Activated T-cell treated with anti-CD3 and anti-CD28 coated beads, Interleukin-2, amount 50 U/mL, for 48 hours (primary cell): Measurements from ENCODE around the gene KCNJ12.
"Not testable (repeated sequence)": the region's sequence is repeated elsewhere in the genome, so short reads cannot be mapped to it uniquely, and the experiment has no call there.

ENCODE experiments used
- DNase-seq, 2 experiments: peaks; one replicate each; pipeline ENCODE4 v3.0.0-alpha.2; 2020

The KCNJ12 gene

DNA sequence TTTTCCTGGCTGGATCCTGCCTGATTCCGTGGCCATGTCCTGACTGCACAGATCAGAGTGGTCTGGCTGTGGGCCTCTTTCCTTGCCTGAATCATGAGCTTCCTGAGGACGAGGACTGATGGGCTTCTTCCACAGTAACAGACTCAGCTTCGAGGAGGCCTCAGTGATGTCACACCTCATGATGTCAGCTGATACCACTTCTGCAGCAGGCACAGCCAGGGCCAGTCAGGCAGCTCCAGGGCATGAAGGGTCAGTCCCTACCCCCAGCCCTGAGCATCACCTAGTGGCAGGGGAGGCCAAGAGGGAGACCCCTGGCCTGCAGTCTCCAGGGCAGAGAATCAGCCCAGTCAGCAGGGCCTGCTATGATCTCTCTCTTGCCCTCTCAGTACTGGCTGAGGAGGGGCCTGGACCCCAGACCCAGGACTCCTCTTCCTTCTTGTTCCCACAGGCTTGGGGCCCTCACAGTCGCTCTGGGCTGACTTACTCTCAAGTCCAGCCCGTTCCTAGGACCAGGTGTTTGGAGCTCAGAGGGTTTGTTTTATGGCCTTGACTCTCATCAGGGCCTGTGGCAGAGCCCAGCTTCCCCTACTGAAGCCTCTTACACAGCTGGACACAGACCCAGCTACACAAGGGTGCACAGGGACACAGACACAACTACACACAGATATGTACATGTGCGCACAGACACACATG, 26.7 kb upstream of the KCNJ12 start:
- DNase-seq: not testable (repeated sequence)

DNA sequence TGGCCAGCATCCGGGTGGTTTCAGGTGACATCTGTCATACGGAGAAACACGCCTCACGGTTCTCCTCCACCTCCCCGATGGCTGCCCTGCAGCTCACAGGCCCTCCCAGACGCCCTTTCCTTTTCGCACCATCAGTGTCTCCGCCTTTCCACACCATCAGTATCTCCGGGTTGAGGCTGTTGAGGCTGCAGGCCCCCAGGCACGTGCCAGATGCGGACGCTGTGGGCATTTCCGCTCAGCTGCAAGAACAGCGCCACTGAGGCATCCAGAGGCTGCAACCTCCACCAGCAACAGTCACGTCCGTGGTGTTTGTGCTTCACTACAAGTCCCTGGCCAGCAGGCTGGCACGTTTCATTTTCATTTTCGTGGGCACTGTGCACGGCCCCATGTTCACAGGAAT, 25.7 kb upstream of the KCNJ12 start:
- not testable (repeated sequence) for DNase-seq

DNA sequence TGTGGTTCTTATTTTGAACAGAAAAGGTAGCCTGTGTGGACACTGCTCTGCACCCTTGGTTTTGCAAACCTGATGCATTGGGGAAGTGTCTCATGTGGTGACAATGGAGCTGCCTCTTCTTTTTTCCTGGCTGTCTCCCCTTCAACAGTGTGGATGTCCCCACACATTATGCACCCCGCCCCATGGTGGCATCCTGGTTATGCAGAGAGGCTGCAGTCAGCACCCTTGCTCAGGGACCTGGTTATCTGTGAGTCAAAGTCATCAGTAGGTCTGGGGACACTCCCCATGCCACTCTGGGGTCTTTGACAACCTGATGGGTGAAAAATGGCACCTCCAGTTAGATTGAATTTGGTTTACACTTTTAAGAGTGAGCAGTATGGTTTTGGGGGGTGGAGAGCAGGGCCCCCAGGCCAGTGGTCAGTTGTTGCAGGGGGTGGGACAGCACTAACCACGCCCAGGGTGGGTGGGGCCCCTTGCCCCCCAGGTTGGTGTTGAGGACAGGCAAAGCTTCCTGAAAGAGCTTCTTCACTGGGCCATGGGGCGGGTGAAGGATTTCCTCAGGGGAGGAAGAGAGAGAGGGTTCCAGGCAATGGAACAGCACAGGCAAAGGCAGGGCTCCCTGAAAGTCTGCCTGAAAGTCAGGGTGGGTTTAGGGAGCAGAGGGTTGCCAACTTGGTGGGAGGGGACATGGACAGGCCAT, 24.6 kb upstream of the KCNJ12 start:
- DNase-seq: no peak

DNA sequence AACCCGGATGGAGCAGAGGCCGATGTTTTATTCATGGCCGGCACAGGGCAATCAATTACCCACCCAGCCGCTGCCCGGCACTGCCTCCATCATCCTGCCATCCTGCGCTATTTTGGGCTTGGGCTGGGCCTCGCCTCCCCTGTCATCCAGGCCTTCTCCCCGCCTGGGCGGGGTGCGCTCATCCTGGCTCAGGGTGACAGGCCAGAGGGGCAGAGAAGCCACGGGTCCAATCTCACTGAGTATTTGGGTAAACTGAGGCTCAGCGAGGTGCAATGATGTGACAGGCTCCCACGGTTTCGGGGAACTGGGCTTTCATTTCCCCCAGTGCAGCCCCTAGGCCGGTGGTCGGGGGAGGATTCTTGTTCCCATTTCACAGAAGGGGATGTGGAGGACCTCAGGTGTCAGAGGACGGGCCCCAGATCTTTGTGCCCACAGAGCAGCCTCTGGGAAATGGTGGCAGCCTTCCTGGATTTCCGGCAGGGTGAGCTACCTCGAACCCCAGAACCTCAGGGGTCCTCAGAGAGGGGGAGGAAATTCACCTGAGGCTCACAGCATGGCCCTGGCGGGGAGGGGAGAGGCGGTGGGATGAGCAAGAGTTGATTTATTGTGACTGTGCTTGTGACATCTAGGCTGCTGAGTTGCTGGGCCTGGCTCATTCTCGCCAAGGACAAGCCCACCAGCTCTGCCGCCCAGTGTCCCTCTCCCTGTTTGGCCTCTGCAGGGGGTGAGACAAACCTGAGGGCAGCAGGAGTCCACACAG, 23.8 kb upstream of the KCNJ12 start:
- no peak for DNase-seq

DNA sequence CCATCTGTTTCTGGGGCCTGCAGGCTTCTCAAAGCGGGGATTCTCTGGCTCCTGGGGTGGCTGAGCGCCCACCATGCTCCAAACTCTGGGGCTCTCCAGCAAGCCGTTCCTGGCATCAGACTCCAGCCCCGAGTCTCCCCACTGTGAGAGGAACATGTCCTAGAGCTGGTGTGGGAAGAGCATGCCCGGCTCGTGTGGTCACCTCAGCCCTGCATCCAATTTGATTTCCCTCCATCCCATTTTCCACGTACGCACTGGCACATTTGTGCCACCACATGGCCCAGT, 23.2 kb upstream of the KCNJ12 start:
- DNase-seq: no peak

DNA sequence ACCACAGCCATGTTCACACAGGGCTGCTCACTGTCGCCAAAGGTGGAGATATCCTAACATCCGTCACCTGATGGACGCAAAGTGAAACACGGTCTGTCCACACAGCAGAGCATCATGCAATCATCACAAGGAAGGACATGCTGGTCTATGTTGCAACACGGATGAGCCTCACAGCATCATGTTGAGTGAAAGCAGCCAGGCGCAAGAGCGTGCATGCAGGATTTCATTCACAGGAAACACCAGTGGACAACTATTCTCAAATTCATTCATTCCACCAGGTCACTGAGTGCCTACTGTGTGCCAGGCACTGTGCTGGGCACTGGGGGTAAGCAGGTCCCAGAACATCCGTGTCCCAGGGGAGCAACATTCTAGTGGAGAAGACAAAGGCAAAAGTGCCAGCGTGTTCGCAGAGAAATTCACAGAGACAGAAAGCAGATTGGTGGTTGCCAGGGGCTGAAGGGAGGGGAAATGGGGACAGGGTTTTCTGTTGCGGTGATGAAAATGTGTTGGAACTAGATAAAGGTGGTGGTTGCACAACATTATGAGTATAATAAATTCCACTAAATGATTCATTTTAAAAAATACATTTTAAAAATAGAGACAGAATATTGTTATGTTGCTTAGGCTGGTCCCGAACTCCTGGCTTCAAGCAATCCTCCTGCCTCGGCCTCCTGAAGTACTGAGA, 22.7 kb upstream of the KCNJ12 start:
- DNase-seq: no peak

DNA sequence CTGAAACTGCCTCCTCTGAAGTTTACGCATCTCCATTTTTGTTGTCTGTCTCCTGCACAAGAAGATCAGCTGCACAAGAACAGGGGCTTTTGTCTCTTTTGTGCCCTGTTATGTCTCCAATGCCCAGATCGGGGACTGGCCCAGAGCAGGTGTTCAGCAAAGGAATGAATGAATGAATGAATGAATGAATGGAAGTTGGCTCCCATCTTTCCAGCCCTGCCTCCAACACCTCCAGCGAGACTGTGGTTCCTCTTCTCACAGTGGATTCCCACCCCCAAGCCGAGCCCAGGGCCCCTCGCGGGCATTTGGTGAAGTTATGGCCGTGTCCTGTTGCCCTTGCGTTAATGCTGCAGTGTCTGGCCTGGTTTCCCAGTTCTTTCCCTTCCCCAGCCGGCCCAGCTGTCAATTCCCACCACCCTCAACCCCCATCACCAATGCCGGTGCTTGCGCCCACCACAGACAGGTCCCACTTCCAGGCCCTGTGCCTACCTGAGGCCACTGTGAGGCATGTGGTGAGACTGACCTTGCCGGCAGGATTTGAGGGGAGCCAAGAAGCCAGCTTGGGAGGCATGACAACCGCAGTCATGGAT, 21.3 kb upstream of the KCNJ12 start:
- DNase-seq: no peak

DNA sequence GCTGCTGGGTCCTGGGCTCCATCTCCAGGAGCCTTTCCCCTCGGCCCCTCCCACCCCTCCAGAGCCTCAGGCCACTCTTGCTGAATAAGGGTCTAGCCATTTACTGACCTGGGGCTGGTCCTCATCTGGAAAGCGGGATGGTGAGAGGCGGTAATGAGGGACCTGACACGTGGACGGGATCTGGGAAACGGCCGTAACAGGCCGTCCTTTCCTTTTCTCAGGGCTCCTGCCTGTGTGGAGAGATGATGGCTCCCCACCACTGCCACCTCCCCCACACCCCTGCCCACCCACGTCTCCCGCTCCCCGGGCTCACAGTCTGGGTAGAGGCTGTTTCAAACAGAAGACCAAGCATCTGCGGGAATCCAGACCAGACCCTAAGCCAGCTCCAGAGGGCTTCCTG, 20.6 kb upstream of the KCNJ12 start:
- DNase-seq: no peak

DNA sequence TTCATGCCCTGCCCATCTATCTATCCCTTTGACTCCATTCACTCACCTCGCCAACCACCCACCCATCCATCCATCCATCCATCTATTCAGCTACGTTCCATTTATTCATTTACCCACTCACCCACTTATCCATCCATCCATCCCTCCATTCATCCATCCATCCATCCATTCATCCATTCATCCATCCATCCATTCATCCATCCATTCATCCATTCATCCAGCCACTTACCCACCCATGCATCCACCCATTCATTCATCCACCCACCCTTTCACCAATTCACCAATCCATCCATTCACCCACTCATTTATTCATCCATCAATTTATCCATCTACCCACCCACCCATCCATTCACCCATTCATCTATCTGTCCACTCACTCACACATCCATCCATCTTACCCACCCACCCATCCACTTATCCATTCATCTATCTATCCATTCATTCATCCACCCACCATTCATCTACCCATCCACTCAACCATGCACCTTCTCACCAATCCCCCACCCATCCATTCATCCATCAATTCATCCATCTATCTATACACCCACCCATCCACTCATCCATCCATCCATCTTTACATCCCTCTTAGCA, 19.5 kb upstream of the KCNJ12 start:
- DNase-seq: no peak

DNA sequence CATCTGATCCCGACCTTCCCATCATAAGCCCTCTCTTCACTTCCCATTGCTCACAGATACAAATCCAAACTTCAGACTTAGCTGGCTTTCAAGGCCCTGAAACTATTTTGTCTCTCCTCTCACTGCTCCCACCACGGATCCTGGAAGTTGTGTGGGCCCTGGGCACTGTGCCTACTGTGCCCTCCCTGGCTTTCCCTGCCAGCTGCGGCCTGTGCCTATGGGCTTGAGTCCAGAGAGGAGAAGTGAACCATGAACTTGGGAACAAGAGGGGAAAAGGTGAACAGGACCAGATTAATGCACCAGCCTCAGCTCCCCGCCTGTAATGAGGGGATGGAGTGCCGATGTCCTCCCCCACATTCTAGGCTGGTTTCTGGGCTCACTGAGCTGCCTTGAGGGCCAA, 18.9 kb upstream of the KCNJ12 start:
- DNase-seq: no peak

DNA sequence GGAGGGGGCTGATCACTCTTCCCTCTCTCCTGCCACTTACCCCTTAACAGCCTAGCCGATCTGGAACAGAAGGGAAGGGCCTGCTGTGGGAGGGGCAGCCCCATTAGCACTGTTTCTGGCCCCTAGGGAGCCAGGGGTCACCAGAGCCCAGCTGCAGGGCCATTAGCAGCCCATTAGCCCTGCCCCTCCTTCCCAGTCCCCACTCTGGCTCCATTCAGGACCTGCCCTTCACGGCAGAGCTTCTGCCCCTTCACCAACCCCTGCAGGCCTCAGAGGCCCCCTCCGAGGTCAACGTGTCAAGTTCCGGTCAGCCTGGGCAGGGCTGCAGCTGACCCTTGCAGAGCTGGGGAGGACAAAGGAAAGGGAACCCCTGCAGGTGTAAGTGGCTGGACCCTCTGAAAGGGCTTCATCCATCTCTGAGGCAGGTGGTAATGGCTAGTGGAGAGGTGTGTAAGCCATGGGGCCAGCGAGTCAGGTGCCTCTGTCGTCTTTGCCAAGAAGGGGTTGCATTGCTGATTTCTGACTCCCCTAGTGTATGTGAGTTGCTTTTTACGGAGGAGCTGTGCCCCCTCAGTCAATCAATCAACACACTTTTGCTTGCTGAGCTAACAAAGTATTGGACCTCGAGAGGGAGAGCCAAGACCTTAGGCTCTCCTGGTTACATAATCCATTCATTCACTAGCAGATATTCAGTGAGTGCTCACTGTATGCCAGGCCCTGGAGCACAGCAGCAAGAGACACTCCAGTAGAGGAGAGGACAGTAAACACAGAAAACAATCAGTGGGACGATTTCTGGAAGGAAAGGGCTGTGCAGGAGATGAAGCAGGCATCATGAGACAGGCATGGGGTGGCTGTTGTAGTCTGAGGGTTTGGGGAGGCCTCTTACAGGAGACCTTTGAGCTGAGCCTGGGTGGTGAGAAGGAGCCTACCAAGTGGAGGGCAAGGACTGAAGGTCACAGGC, 18.2 kb upstream of the KCNJ12 start:
- DNase-seq: no peak

DNA sequence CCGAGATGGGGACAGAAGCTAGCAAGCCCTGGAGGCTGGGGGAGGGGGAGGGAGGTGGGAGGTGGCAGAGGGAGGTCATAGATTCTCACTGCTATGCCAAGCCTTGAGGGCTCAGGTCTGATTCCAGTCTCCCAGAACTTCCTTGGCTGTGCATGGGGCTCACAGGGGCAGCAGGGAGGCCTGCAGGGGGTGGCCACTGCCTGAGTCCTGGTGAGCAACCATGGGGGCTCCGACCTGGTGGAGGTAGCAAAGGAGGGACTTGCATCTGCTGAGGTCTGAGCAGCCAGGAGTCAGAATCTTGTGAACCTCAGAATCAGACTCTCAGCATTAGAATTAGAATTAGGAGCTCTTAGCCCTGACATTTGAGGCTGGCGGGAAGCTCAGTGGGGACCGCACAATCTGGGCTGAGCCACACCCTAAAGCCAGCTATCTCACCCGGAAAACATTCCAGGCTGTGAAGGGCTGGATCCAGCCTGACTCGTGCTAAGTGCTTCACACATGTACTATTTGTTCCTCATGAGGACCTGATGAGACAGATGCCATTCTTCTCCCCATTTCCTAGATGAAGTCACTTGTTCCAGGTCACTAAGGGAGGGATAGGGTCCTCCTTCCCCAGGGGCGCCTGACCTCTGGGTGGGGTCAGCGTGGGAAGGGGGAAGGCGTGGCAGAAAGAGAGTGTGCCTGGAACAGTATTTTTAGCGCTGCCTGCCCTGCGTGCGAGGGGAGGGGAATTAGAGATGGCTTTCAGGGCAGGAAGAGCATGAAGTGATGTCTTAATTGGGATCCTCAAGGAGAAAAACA, 17.3 kb upstream of the KCNJ12 start:
- no peak for DNase-seq

DNA sequence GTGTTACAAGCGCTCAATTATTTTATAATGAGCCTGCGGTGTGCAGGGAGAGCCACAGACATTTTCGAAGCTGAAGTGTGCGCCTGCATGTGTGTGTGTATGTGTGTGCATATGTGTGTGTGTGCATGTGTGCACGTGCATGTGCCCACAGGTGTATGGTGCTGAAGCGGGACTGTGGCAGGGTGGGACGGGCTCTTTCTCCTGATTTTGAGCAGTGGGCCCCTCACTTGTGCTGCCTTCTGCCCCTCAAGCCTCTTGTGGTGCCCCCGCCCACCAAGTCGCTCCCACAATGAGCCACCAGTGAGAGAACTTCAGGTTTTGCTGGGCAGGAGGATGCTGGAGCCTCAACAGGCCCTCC, 16.7 kb upstream of the KCNJ12 start:
- no peak for DNase-seq

DNA sequence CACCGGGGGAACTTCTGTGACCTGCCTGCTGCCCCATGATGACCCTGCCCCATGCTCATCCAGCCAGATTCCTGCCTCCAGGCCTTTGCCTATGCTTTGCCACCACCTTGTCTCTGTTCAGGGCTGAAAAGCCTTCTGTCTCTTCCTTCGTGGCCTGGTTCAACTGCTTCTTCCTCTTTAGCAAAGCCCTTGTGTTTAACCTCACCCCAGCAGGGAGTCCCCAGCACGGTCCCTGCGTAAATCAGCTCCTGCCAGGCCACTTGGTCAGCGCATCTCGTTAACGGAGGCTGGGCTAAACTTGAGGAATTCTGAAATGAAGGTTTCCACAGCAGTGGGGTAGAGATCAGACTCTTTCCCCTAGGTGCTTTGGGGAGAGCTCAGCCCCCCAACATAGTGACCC, 16.1 kb upstream of the KCNJ12 start:
- DNase-seq: no peak

DNA sequence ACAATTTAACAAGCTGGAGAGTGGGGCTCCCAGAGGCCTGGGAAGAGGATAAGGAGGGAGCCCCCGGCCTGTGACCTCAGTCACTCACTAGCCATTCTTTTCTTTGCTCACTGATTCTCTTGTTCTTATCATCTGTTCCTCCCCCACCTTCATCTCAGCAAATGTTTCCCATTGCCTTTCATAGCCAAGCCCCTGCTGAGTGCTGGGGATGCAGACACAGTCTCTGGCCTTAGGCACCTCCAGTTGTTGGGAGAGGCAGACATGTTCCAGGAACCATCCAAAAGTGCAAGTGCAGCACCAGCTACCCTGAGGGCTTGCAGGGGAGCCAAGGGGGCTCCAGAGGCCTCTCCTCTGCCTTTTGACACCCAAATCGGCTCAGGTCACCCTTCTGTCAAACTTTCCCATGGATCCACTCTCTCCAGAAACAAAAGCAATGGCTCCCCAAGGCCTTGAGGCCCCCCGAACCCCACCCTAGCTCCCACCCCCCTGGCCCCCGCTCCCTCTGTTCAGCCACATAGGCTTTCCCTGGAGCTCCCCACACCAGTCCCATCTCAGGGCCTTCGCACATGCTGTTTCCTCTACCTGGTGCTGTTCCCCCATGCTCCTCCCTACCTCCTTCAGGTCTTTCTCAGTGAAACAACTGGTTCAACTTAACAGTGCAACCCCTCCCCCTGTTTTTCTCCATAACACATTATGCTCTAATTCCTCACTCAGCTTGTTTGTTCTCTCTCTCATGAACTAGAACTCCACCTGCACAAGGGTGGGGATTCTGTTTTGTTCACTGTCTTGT, 14.9 kb upstream of the KCNJ12 start:
- DNase-seq: no peak

DNA sequence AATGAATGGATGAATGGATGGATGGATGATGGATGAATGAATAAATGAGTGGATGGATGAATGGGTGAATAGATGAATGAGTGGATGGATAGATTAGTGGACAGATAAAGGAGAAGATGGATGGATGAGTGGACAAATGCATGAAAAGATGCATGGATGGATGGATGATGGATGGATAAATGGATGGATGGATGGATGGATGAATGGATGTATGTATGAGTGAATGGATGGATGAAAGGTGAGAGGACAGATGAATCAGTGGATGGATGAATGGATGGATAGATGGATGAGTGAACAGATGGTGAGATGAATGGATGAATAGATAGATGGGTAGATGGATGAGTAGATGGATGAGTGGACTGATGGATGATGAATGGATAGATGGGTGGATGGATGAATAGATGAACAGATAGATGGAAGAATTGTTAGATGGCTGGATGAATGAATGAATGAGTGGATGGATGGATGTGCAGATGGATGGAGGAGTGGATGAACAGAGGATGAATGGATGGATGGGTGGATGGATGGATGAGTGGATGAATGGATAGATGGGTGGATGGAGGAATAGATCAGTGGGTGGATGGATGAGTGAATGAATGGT, 13.7 kb upstream of the KCNJ12 start:
- no peak for DNase-seq

DNA sequence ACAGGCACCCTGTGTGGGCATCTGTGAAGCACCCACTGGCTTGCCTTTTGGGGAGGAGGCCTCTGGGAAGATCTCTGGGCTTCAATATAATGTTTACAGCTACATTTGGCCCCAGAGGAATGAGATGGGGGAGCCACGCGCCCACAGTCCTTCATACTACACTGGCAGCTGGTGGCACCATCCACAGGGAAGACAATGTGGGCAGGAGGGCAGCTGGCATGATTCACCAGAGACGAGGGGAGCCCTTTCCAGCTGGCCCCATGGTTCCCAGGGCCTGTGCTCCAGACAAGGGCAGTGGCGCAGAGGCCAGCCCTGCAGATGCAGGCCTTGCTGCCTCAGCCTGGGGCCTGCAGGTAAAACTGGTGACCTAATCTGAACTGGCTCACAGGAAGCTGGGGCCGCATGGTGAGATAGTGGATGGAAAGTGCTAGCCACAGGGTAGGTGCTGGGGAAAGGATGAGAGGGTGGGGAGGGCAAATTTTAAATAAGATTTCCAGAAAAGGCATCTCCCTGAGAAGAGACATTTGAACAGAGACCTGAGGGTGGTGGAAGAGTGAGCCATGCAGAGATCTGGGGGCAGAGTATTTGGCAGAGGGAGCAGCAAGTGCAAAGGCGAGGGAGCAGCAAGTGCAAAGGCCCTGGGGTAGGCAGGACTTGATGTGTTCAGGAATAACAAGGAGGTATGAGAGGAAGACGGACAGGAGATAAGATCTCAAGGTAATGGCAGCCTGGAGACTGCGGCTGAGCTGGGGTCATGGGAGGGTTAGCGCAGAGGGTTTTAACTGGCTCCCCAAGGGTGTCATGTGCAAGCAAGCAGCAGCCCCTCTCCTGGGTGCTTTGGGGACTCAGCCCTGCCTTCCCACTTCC, 12.1 kb upstream of the KCNJ12 start:
- DNase-seq: no peak

DNA sequence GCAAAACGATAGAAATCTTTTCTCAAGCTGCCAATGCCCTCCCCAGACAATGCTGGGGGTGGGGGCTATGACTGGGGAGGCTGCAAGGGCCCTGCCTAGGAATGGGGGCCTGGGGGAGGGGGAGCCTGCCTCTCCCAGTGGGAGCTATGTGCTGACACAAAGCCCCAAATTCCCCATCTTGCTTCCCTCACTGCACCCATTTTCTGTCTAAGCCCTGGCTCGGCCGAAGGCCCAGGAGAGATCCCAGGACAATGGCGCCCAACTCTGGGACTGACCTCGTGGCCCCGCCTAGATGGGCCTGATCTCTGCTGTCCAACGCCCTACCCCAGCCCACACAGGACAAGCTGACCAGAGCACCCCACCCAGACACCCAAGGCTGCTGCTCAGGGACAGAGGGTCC, 11.1 kb upstream of the KCNJ12 start:
- DNase-seq: no peak
